WTC11 (cell line): ENCODE measurements around the gene CASTOR2.

Experiments
- CTCF ChIP-seq: fragments of 200-600 bp; IDR thresholded peaks from 2 replicates; pipeline ENCODE4 v1.8.0; 2022; ENCODE audit warnings: antibody characterized with exemption
- ETV6 ChIP-seq: sonication (generic); formaldehyde crosslinking; IDR thresholded peaks from 2 replicates; pipeline ENCODE4 v1.8.1; 2022; ENCODE audit warnings: mild to moderate bottlenecking, missing genetic modification reagents
- JUN ChIP-seq: sonication (generic); formaldehyde crosslinking; IDR thresholded peaks from 2 replicates; pipeline ENCODE4 v1.8.0; 2023; ENCODE audit warnings: mild to moderate bottlenecking, missing genetic modification reagents
- MAX ChIP-seq: sonication (generic); formaldehyde crosslinking; IDR thresholded peaks from 2 replicates; pipeline ENCODE4 v1.8.0; 2022; ENCODE audit warnings: mild to moderate bottlenecking, missing genetic modification reagents
- PRDM15 ChIP-seq: sonication (generic); formaldehyde crosslinking; IDR thresholded peaks from 2 replicates; pipeline ENCODE4 v1.8.0; 2022; ENCODE audit warnings: missing genetic modification reagents
- SP1 ChIP-seq: sonication (generic); formaldehyde crosslinking; conservative IDR thresholded peaks from 2 replicates; pipeline ENCODE4 v1.8.1; 2022; ENCODE audit warnings: missing genetic modification reagents
- TEAD4 ChIP-seq: sonication (generic); formaldehyde crosslinking; IDR thresholded peaks from 2 replicates; pipeline ENCODE4 v1.8.0; 2022; ENCODE audit warnings: mild to moderate bottlenecking, missing genetic modification reagents
- ZNF121 ChIP-seq: sonication (generic); formaldehyde crosslinking; IDR thresholded peaks from 2 replicates; pipeline ENCODE4 v1.8.0; 2023; ENCODE audit warnings: missing genetic modification reagents

DNA sequence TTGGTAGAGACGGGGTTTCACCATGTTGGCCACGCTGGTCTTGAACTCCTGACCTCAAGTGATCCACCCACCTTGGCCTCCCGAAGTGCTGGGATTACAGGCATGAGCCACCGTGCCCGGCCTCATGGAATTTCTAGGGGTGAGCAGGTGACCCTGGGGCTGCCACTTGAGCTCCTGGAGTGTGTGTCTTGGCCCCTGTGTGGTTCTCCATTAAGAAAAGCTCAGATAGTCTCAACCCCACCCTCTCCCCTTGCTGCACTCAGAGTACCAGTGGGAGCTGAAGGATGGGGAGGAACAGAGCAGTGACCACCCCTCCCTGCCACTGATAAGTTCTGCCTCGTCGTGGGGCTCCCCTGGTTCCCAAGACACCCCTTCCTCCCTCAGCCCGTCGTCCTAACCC is 63.8 kb downstream of the CASTOR2 start:
- TF ChIP-seq PRDM15: no peak
- no peak for TF ChIP-seq ZNF121 (CRISPR knock-in tag)
- no peak for TF ChIP-seq JUN (CRISPR knock-in tag)
- no peak for TF ChIP-seq CTCF
- no peak for TF ChIP-seq MAX (CRISPR knock-in tag)
- TF ChIP-seq SP1: no peak
- no peak for TF ChIP-seq ETV6 (CRISPR knock-in tag)
- TF ChIP-seq TEAD4: no peak
